Measurements from ENCODE around the gene ACTRT3.
"Not testable (repeated sequence)": the region's sequence is repeated elsewhere in the genome, so short reads cannot be mapped to it uniquely, and the experiment has no call there.

Gene ACTRT3

DNA sequence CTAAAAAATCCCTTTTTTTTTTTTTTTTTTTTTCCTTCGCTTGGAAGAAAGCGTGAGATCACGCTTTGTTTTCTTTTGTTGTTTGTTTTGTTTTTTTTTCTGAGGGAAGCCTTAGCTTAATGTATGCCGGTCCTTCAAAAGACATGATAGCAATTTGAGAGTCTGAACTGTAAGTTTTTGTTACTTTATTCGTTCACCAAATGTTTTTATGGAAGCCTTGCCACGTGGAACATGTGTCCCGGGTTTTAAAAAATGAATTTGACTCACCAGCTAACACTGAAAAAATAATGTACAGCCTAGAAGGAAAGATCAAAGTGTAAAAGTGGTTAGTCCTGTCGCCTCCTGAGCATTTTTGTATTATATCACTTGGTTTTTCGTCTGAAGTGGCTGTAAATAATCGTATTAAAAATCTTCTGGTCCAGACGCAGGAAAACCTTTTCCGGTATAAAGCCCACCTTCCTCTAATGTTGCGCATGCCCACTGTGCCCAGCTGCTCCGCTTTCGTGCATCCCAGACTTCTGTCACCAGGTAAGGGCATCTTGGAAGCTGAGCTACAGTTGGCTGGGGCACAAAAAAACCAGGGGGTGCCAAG, 3.0 kb upstream of the ACTRT3 start:
- peak; percentile 84 for DNase-seq

DNA sequence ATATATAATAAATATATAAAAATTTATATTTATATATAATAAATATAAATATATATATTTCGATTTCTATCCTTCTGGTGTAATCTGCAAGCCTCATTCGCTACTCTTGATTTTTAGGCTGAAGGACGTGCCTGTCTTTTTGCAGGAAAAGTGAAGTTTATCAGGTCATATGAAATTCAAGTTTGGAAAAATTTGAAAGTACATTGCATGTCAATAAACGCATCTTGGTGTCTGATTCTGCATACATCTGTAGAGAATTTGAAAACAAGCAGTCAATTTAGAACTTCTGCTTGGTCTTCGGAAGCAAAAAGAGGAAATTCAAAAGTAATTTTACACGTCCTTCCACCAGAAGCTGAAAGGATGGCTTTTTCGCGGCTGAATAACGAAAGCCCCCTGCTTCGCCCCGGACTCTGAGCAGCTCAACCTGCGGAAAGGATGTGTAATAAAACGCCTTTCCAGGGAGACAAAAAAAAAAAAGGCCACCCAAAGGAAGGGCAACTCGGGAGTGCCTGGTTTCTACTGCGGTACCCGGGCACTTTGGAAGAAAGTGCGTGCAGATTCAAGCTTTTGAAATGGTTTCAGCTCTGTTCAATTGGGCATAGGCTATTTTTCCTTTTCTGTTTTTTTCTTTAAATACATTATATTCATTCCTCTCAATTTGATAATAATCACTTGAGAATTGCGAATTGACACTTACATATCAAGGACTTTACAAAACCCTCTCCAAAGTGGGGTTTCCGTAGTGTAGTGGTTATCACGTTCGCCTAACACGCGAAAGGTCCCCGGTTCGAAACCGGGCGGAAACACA, 2.3 kb upstream of the ACTRT3 start:
- DNase-seq = peak; percentile 89

DNA sequence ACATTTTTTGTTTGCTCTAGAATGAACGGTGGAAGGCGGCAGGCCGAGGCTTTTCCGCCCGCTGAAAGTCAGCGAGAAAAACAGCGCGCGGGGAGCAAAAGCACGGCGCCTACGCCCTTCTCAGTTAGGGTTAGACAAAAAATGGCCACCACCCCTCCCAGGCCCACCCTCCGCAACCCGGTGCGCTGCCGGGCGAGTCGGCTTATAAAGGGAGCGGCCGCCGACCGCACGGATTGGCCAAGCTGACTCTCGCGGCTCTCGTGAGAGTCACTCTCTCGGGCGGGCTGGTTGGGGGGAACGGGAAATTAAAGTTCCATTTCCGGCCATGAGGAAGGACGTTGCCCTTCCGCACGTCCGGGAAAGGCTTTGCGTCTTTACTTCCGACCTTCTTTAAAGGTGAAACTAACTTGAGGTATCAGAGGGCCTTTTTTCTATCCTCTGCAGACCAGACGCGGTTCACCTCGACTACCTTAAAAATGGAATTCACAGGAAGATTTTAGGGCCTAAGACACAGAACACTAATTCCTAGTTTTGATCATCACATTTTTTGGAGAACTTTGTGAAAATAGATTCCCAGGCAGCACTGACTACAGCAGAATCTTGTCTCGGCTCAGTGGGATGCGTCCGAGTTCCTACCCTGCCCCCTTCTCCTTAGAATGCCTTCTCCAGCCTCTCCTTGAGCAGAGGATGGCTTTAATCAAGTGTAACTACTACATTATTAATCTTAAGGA, 4.3 kb downstream of the ACTRT3 start, which contains the start of gene TERC:
TSS of gene TERC (minus strand) at position 179 of the 731 bp plus-strand sequence.
- DNase-seq = peak; percentile 98

DNA sequence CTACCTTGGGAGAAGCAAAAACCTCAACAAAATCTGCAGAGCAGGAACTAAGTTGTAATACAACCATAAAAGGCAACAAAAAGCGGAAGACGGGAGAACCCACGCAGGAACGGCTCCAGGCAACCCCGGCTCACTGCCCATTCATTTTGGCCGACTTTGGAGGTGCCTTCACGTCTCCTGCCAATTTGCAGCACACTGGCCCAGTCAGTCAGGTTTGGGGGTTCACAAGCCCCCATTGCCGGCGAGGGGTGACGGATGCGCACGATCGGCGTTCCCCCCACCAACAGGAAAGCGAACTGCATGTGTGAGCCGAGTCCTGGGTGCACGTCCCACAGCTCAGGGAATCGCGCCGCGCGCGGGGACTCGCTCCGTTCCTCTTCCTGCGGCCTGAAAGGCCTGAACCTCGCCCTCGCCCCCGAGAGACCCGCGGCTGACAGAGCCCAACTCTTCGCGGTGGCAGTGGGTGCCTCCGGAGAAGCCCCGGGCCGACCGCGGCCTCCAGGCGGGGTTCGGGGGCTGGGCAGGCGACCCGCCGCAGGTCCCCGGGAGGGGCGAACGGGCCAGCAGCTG, 5.0 kb downstream of the ACTRT3 start:
- peak; percentile 8 for DNase-seq

DNA sequence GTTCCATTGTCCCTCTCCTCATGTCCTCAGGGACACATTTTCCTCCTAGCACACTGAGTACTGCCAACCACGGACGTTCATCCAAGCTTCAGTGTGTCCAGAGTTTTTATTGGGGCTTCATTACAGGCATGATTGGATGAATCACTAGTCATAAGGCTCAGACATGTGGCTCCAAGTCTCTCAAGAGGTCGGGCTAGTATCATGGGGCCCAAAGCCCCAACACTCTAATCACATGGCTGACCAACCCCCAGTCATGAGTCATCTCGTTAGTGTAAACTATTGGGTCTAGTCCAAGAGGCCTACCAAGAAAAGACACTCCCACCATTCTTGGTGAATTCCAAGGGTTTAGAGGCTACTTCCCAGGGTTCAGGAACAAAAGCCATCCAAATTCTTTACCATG, 8.9 kb downstream of the ACTRT3 start:
- no peak for DNase-seq

DNA sequence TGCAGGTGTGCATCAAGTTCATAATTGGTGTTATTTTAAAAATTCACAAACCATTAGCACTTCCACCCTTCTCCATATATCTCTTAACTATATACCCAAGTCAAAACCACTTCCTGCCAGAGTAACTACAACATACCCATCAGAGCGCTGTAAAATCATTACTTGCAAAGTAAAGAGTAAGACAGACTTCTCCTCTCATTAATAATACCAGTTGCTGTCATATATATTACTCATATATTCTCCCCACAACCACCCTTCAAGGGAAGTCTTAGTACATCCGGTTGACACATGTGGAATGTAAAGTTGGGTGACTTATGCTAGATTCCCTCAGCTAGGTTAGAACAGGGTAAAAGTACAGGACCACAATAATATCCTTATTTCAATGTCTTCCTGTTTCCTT, 10.1 kb downstream of the ACTRT3 start:
- no peak for DNase-seq

DNA sequence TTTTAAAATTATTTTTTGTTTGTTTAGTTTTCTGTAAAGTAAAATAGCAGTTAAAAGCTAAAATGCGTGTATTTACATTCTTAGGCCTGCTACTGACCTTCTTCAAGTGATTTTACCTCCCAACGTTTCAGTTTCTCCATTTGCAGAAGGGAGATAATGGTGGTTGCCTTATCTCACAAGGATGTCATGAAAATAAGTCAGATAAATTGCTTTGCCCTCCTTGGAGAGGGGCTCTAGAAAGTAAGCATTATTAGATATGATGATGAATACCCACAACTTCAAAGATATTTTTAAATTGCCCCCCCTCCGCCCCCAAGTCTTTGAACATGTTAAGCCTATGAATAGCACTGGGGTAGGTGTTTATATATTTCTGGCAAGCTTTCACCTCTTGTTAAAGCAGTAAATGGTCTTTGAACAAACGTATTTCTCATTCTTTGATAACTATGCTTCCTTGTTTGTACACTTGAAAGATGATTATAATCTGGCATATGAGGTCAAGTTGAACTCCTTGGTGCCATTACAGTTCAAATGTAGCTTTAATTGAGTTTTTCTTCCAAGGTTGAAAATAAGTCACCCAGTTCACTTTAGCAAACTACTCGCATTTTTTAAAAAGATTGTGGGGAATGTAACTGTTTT, 10.9 kb downstream of the ACTRT3 start:
- no peak for DNase-seq

DNA sequence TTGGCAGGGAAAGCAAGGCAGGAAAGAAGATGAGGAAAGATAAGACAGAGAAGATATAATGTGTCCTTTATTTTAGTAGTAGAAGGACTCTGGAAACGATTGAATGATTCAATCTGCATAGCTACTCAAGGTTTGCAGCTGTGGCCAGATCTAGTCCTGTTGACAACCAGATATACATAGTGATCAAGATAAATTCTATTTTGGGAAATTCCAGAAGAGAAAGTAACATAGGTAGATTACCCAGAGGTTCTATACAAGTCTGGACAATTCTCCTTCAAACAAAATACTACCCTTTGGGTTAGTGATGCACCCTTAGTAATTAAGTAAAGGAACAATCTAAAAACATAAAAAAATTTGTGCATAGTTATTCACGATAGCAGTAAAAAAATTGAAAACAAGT, 13.9 kb downstream of the ACTRT3 start:
- DNase-seq = no peak

DNA sequence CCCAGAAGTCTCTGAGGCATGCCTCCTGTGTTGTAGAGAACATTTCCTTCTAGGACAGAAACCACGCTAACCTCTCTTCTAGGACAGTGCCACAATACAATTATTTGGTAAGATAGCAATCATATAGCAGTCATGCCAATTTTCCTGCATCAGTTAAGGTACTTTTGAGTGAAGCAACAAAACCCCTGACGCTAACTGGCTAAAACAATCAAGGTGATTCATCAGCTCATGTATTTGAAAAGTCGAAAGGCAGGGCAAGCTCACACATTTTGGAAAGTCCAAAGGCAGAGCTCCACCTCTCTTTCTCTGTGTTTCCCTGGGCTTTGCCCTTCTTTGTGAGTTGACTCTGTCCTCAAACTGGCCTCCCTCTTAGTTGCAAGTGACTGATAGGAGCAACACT, 14.7 kb downstream of the ACTRT3 start:
- DNase-seq = no peak

DNA sequence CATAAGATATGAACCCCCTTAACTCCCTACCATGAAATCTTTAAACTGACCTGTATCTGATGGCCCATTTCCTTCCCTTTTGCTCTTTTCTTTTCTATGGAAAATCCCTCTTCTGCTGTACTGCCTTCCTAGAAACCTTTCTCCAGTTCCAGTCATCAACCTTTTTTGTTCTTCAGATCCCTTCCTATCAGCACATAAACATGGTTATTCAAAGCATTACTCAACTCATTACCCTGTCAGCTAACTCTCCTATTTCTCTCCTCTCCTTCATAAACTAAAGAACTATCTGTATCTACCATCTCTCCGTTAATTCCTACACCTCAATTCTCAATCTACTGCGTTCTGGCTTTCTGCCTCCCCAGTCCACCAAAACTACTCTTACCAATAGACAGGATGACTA, 17.5 kb downstream of the ACTRT3 start:
- no peak for DNase-seq

DNA sequence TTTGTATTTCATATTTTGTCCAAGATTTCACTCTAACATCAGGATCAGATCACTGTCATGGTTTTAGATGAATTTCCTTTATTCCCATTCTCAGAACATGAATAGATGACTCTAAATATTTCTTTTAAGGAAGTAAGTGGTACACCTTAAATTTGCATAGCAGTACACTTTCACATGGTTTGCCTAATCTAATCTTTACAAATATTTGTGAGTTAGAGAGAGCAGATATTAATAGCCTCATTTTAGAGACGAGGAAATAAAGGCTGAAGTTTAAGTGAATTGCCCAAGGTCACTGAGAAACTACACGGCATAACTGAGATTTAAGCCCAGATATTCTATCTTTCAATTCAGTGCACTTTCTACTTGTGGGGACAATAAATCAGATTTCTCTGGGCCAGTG, 18.7 kb downstream of the ACTRT3 start:
- no peak for DNase-seq

DNA sequence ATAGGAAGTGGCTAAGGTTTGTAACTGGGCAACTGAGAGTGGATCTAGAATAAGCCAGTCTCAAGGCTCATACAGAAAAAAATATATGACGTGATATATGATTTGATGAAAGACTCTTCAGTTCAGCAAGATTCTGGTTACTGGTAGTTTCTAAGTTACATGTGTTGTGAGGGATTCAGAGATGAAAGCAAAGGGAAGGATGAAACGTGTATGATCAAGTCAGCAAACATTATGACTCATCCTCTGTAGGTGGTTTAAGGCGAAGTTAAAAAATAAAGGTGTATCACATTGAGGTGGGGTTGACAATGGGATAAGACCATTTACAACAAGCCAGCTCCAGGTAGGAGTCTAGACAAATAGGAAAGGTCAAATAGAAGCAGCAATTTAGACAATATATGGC, 20.7 kb downstream of the ACTRT3 start:
- no peak for DNase-seq

DNA sequence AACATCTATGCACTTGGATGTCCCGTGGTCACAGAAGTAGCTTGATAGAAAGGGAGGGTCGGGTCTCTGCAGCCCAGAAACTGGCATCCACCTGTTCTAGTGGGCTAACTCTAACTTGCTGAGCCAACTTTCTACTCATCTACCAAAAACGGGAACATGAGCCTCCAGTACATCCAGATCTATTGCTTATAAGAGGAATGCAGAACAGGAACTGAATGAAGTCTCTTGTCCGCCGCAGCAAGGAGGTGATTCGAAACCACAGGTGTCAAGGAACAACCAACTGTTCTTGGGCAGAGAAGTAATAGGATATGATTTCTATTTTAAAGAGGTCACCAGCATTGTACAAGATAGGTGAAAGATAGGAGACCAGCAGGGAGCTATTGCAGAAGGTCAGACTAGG, 22.4 kb downstream of the ACTRT3 start:
- no peak for DNase-seq

DNA sequence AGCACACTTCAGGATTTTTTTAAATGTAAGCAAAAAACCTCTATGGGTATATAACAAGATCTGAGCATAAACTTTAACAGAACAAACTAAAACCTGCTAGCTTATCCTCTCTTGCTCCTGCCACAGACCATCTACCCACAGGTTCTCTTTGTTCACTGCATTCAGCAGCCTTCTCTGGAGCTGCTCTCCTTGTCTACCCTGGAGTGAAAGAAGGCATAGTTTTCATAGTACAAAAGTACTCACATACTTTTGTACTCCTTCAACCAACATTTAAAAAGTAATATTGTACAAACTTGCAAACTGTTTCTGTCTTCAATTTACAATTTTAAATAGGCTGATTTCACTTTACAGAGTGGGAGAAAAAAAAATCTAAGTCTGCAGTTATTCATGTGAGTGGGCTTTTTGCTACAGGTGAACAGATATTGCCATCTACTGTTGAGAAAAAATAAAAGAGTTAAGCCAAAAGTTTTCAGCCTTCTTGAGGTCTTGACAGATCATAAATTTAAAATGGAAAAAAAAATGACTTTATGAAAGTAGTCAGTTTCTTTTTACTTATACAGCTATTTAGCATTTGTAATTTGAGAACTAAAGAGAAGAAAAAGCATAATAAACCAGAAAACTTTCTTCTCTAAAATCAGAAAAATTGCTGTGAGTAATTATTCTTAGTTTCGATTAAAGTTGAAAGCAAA, 24.9 kb downstream of the ACTRT3 start:
- peak; percentile 42 for DNase-seq

DNA sequence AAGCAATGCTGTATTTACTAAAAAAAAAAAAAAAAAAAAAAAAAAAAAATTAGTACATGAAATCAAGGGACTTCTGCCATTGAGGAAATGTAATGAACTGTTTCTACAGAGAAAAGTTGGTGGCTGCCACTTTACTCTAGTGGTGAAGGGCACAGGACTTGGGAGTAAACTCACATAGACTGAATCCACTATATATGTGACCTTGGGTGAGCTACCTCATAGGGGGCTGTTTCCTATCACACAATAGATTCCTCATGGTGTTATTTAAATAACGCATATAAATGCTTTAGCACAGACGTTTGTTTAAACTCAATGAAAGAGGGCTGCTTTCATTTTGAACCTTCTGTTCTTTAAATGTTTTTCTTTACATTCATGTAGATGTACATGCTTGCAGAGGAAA, 30.3 kb downstream of the ACTRT3 start:
- DNase-seq = no peak

DNA sequence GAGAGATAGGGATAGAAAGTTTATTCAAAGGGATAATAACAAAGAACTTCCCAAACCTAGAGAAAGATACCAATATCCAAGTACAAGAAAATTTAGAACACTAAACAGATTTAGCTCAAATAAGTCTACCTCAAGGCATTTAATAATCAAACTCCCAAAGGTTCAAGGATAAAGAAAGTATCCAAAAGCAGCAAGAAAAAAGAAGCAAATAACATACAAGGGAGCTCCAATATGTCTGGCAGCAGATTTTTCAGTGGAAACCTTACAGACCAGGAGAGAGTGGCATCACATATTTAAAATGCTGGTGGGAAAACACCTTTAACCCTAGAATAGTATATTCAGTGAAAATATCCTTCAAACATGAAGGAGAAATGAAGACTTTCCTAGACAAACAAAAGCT, 37.5 kb downstream of the ACTRT3 start:
- DNase-seq = not testable (repeated sequence)

DNA sequence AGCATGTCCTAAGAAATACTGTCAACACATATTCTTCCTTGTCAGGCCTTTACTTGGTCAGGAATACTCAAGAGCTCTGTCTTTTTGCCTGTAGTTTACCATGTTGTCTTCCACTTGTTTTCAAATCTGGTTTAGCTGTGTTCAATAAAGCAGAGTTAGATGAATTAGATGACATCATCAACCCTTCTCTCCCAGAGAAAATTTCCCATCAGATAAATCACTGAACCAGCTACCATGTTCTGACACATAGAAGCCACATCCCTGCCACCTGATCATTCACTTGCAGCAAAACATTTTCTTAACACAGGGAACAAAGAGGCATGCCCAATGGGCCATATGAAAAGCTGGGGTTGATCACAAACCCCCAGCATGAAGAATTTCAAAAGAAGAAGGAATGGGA, 46.6 kb downstream of the ACTRT3 start:
- DNase-seq = no peak

DNA sequence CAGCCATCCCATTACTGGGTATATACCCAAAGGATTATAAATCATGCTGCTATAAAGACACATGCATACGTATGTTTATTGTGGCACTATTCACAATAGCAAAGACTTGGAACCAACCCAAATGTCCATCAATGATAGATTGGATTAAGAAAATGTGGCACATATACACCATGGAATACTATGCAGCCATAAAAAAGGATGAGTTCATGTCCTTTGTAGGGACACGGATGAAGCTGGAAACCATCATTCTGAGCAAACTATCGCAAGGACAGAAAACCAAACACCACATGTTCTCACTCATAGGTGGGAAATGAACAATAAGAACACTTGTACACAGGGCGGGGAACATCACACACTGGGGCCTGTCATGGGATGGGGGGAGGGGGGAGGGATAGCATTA, 50.9 kb downstream of the ACTRT3 start:
- DNase-seq = not testable (repeated sequence)
